Neutrophil (primary cell): Measurements from ENCODE around the gene HNRNPL.

ENCODE experiments used
- H3K27ac ChIP-seq: fragments of 200-600 bp; sonication (generic); 2 replicates; pipeline ENCODE4 v1.5.1; 2016; ENCODE audit warnings: mild to moderate bottlenecking, moderate library complexity
- H3K27me3 ChIP-seq: fragments of 200-600 bp; sonication (generic); 2 replicates; pipeline ENCODE4 v1.6.0; 2016; ENCODE audit warnings: mild to moderate bottlenecking
- H3K36me3 ChIP-seq: fragments of 200-600 bp; sonication (generic); 2 replicates; pipeline ENCODE4 v1.5.1; 2017
- H3K4me1 ChIP-seq, 2 experiments: fragments of 200-600 bp in 1 of 2; sonication (generic) in 1 of 2; 1 replicate in 1 of 2; 2 replicates in 1 of 2; pipeline versions ENCODE4 v1.5.1 to v1.6.1; 2013 to 2016; ENCODE audit warnings: low read depth in 1 of 2, low read length in 1 of 2, mild to moderate bottlenecking in 1 of 2, moderate library complexity in 1 of 2; ENCODE audit not compliant: control insufficient read depth in 1 of 2, insufficient read depth in 1 of 2
- H3K4me3 ChIP-seq, 2 experiments: fragments of 200-600 bp in 1 of 2; sonication (generic) in 1 of 2; 1 replicate in 1 of 2; 2 replicates in 1 of 2; pipeline ENCODE4 v1.5.1; 2013 to 2016; ENCODE audit warnings: low read depth in 1 of 2, low read length in 1 of 2, mild to moderate bottlenecking in 1 of 2, moderate library complexity in 1 of 2
- H3K9me3 ChIP-seq: fragments of 200-600 bp; sonication (generic); 2 replicates; pipeline ENCODE4 v1.5.1; 2016
- TF ChIP-seq, protein P1 (sequence below): fragments of 200-600 bp; sonication (generic); IDR thresholded peaks from 2 replicates; pipeline ENCODE4 v1.5.1; 2016; ENCODE audit warnings: antibody characterized with exemption

Gene HNRNPL

DNA sequence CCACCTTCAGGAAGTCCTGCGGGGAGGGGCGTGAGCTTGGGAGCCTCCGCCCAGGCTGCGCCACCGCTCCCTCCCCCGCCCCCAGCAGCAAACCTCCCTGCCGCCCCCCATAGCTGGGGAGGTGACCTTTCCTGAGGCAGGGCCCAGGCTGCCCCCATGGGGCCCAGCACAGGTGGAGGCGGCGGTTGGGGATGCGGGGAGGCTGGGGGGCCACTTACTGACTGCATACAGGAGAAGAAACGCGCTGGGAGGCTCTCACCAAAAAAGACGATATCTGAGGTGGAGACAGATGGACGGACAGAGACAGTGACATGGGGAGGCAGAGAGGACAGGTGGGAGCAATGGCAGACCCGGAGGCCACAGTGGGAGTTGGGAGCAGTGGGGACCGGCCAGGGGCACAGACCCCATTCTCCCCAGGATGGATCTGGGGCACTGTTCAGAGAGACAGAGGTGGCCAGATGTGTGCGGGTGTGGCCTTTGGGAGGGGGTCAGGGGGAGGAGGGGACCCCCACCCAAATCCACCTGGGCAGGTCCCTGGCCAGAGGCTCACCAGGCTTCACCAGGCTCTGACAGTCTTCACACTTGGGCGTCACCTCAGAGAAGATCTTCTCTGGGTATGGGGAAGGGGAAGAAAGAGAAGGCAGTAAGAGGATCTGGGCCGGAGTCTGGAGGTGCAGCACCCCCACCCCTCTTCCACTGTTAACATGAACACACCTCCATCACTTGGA, 31.3 kb upstream of the HNRNPL start:
- TF ChIP-seq, protein P1, sequence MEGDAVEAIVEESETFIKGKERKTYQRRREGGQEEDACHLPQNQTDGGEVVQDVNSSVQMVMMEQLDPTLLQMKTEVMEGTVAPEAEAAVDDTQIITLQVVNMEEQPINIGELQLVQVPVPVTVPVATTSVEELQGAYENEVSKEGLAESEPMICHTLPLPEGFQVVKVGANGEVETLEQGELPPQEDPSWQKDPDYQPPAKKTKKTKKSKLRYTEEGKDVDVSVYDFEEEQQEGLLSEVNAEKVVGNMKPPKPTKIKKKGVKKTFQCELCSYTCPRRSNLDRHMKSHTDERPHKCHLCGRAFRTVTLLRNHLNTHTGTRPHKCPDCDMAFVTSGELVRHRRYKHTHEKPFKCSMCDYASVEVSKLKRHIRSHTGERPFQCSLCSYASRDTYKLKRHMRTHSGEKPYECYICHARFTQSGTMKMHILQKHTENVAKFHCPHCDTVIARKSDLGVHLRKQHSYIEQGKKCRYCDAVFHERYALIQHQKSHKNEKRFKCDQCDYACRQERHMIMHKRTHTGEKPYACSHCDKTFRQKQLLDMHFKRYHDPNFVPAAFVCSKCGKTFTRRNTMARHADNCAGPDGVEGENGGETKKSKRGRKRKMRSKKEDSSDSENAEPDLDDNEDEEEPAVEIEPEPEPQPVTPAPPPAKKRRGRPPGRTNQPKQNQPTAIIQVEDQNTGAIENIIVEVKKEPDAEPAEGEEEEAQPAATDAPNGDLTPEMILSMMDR, result no peak
- Histone ChIP-seq H3K27ac (no peak overlapping the region), H3K4me3 (no peak overlapping the region), H3K9me3 (no peaks in the 10 kb centered on the region), H3K4me1 (peaks cover 22 to 25% of the 10 kb centered on the region in 2 experiments), H3K27me3 (no peaks in the 10 kb centered on the region), H3K36me3 (peaks cover 38% of the 10 kb centered on the region)

- no peak overlapping the region for H3K27ac ChIP-seq
These were observed 30.5 kb upstream of the HNRNPL start for GRCh38 chr19:38880076-38880881.

DNA sequence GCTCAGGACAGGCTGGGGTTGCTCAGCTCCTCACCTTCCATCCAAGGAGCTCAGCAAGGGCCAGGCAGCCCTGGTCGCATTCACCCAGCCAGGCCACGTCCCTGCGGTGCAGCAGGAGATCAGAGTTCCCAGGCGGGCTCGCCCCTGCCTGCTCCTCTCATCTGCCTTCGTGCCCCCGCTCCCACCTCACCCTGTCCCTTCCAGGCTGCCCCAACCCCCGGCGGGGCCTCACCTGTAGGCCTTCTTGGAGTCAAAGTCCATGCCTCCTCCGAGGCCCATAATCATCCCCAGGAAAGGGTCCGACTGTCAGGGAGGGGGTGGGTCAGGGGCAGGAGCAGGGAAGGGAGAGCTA, 29.6 kb upstream of the HNRNPL start:
- no peaks in the 10 kb centered on the region for H3K9me3 ChIP-seq
- H3K27ac ChIP-seq, result peak overlapping the region; percentile 94
- no peaks in the 10 kb centered on the region for H3K27me3 ChIP-seq
- no peak overlapping the region for H3K4me3 ChIP-seq
- TF ChIP-seq, protein P1, result no peak
- peaks cover 39% of the 10 kb centered on the region for H3K36me3 ChIP-seq
- peaks cover 22 to 25% of the 10 kb centered on the region in 2 experiments for H3K4me1 ChIP-seq

More at GRCh38 chr19:38880076-38880881, 30.5 kb upstream of the HNRNPL start:
- Histone ChIP-seq H3K4me1 (peaks cover 22 to 25% of the 10 kb centered on the region in 2 experiments), H3K27me3 (no peaks in the 10 kb centered on the region), H3K36me3 (peaks cover 35% of the 10 kb centered on the region), H3K9me3 (no peaks in the 10 kb centered on the region), H3K4me3 (no peak overlapping the region)
- TF ChIP-seq, protein P1, result no peak

- peak overlapping the region; percentile 94 for H3K27ac ChIP-seq
- H3K27me3 ChIP-seq, result no peaks in the 10 kb centered on the region
- TF ChIP-seq, protein P1, result no peak
- no peaks in the 10 kb centered on the region for H3K9me3 ChIP-seq
- peaks cover 22 to 25% of the 10 kb centered on the region in 2 experiments for H3K4me1 ChIP-seq
- H3K4me3 ChIP-seq, result peak overlapping the region; percentile 68 to 79
- peaks cover 45% of the 10 kb centered on the region for H3K36me3 ChIP-seq
These were observed 29.0 kb upstream of the HNRNPL start for GRCh38 chr19:38878575-38879399.

- H3K4me3 ChIP-seq, result peak within 1 kb of the TSS; percentile 68 to 79
- H3K4me1 ChIP-seq, result peaks cover 22 to 25% of the 10 kb centered on the region in 2 experiments
- no peaks in the 10 kb centered on the region for H3K27me3 ChIP-seq
- peak within 1 kb of the TSS; percentile 94 for H3K27ac ChIP-seq
- TF ChIP-seq, protein P1, result no peak
- no peaks in the 10 kb centered on the region for H3K9me3 ChIP-seq
- peaks cover 45% of the 10 kb centered on the region for H3K36me3 ChIP-seq
These were observed 28.2 kb upstream of the HNRNPL start, which contains the start of gene RINL for GRCh38 chr19:38877781-38878574. Gene RINL, minus strand, starts transcription at chr19:38878275. Its CDS starts 1,533 bp downstream, at chr19:38876742.
